Ishikawa (cell line): ENCODE results near the gene DDX49.

ENCODE experiments used
- CREB1 ChIP-seq: IDR thresholded peaks from 2 replicates; pipeline ENCODE4 v1.6.1; 2012; ENCODE audit warnings: low read depth
- EGR1 ChIP-seq: IDR thresholded peaks from 2 replicates; pipeline ENCODE4 v1.6.1; 2012
- EP300 ChIP-seq: IDR thresholded peaks from 2 replicates; pipeline ENCODE4 v1.6.1; 2012; ENCODE audit warnings: borderline replicate concordance
- FOXM1 ChIP-seq: IDR thresholded peaks from 2 replicates; pipeline ENCODE4 v1.6.1; 2012; ENCODE audit warnings: low read depth, borderline replicate concordance
- MAX ChIP-seq: IDR thresholded peaks from 2 replicates; pipeline ENCODE4 v1.6.1; 2012
- NFIC ChIP-seq: IDR thresholded peaks from 2 replicates; pipeline ENCODE4 v1.6.1; 2012
- RAD21 ChIP-seq: IDR thresholded peaks from 2 replicates; pipeline ENCODE4 v1.6.1; 2012; ENCODE audit warnings: low read depth
- REST ChIP-seq: IDR thresholded peaks from 2 replicates; pipeline ENCODE4 v1.6.1; 2012; ENCODE audit warnings: low read depth, mild to moderate bottlenecking
- TAF1 ChIP-seq: IDR thresholded peaks from 2 replicates; pipeline ENCODE4 v1.6.1; 2012; ENCODE audit warnings: low read depth, mild to moderate bottlenecking
- TCF12 ChIP-seq: IDR thresholded peaks from 2 replicates; pipeline ENCODE4 v1.6.1; 2012; ENCODE audit warnings: low read depth
- TEAD4 ChIP-seq: IDR thresholded peaks from 2 replicates; pipeline ENCODE4 v1.6.1; 2012
- USF1 ChIP-seq: IDR thresholded peaks from 2 replicates; pipeline ENCODE4 v1.6.1; 2012
- YY1 ChIP-seq: IDR thresholded peaks from 2 replicates; pipeline ENCODE4 v1.6.1; 2012; ENCODE audit warnings: low read depth
- ZBTB7A ChIP-seq: IDR thresholded peaks from 2 replicates; pipeline ENCODE4 v1.6.1; 2012; ENCODE audit warnings: low read depth

- TF ChIP-seq EGR1 (no peak), YY1 (no peak), MAX (no peak), EP300 (no peak), FOXM1 (no peak), TAF1 (no peak), REST (no peak), CREB1 (no peak), TEAD4 (no peak), TCF12 (no peak), USF1 (no peak), NFIC (no peak), RAD21 (no peak), ZBTB7A (no peak)
Measured at GRCh38 chr19:18875726-18876125, 43.8 kb upstream of the DDX49 start.
